ENCODE measurements around the gene MTERF1.

MTERF1 gene

DNA sequence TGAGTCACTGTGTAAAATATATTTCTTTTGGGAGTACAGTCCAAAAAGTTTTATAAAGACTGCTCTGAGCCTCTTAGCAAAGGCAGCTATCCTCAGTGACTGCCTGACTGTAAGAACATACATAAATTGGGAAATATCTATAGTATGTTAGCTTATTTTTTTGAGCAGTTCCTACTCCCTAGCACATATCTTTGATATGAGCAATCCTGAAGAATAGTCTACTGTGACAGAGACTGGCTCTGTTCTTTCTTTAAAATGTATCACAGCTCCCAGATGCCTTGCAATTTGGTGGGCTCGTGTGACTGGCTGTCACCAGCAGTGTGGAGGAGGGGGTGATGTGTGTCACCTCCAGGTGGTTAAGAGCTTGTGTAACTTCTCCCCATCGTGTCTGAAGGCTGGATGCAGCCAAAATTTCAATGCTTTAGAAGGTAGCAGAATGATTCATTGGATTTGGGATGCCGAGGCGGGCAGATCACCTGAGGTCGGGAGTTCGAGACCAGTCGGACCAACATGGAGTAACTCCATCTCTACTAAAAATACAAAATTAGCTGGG, 47.9 kb downstream of the MTERF1 start:
- no peak for DNase-seq

DNA sequence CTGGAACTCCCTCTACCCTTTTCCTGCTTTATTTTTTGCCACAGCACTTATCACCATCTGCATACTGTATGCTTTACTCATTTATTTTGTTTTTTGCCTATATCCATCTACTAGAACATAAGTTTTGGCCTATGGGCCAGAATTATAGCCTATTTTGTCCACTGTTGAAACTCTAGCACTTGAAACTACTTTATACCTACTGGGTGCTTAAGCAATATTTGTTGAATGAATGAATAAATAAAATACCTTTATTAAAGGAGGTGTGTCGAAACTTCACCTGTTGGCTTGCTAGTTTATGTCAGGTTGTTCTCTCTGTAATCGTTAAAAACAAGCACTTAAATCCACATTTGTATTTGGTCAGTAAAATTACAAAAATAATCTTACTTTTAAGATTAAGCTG, 53.3 kb downstream of the MTERF1 start:
- no peak for DNase-seq

DNA sequence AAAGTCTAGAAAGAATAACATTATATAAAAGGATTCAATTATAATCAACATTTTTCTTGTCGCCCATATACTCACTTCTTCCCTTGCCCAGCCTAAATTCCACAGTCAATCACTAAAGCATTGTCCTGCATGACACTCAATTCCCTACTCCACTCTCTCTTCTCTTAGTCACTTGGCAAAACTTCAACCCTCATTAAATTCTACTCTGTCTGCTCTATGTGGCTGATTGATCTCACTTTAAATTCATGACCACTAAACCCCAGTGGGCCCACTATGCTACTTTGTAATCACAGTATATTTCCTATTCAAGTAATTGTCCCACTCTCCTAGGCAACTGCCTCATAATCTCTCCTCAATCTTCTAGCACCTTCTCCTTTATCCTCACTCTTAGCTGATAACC, 54.1 kb downstream of the MTERF1 start:
- no peak for DNase-seq

- DNase-seq: no peak
These were observed 56.3 kb downstream of the MTERF1 start for GRCh38 chr7:91824201-91824600.

All from 8988T (cell line).